Left ventricle myocardium inferior (tissue), 1 donor: ENCODE data around the gene KCTD16. TPM values are rescaled to one million over a fixed set of nuclear protein-coding genes. Genes with fewer than 3 reads are reported as not detected.

Experiments
- DNase-seq: peaks from one replicate; pipeline ENCODE4 v3.0.0-alpha.2; 2020
- H3K27ac ChIP-seq: fragments of 200-600 bp; replicated peaks from 2 replicates; pipeline ENCODE4 v1.8.0; 2021
- H3K27me3 ChIP-seq: fragments of 200-600 bp; 2 replicates; pipeline ENCODE4 v1.8.0; 2021; ENCODE audit warnings: low read depth
- H3K36me3 ChIP-seq: fragments of 200-600 bp; 2 replicates; pipeline ENCODE4 v1.8.0; 2021
- H3K4me1 ChIP-seq: fragments of 200-600 bp; 2 replicates; pipeline ENCODE4 v1.8.0; 2021
- H3K4me3 ChIP-seq: fragments of 200-600 bp; 2 replicates; pipeline ENCODE4 v1.8.0; 2021; ENCODE audit warnings: mild to moderate bottlenecking, moderate library complexity
- H3K9me3 ChIP-seq: fragments of 200-600 bp; replicated peaks from 2 replicates; pipeline ENCODE4 v1.8.0; 2021
- CTCF ChIP-seq: fragments of 200-600 bp; IDR thresholded peaks from 2 replicates; pipeline ENCODE4 v1.8.0; 2021; ENCODE audit warnings: antibody characterized with exemption, mild to moderate bottlenecking, borderline replicate concordance
- intact Hi-C: fragments of 100-400 bp; cut with micrococcal nuclease; formaldehyde crosslinking; loops from one replicate; pipeline ENCODE4 v1.11.0; 2022
- total RNA-seq: library from RNA; stranded (reverse); fragmentation: NEBNext Ultra II Directional; extraction: Animal tissue kit (Norgen Biotek cat#: 25700); gene quantifications from one replicate; pipeline ENCODE4 v1.2.1, GENCODE V29; 2021
- donor health status: DM: no; HTN: yes; CAD: no; lungs with severe emphysema.

Gene KCTD16
- total RNA-seq, 1 donor from 2014 or later: 0.08 TPM

DNA sequence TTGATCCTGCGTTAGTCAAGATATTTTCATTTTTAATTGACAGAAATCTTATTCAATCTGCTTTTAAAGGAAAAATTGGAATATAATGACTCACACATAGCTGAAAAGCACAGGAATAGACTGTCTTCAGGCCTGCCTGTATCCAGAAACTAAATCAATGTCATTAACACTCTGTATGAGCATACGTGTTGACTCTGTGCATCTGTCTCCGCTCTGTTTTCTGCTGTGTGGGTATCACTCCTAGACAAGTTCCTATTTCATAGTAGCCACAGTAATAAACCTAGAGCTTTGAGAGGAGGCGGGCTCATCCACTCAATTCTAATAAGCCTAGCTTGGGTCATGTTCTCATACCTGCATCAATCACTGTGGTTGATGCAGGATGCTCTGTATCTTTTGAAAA lies 267.6 kb downstream of the KCTD16 start:
- intact Hi-C loops: no loop called here
- Histone ChIP-seq H3K4me1 (no peaks in the 10 kb centered on the region), H3K36me3 (no peaks in the 10 kb centered on the region), H3K27ac (no peak overlapping the region), H3K9me3 (peaks cover 33% of the 10 kb centered on the region), H3K27me3 (no peaks in the 10 kb centered on the region), H3K4me3 (no peak overlapping the region)
- DNase-seq: no peak
- TF ChIP-seq CTCF: no peak

DNA sequence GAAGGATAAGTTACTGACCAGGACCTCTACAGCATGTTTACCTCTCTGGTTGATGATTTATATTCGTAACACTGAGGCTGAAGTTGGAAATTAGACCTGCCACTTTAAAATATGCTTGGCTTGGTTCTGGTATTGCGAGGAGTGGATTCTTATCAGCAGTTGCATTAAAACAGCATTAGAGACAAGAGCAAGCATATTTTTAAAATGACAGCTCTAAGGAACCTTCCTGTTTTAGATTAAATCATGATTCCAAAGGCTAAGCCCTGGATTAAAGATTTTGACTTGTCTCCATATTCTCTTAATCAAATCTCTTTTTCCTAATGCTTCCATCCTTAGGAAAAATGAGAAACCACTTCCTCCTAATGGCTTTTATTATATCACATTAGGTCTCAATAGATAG lies 277.8 kb downstream of the KCTD16 start:
- intact Hi-C loops: no loop called here
- TF ChIP-seq CTCF: no peak
- Histone ChIP-seq H3K36me3 (no peaks in the 10 kb centered on the region), H3K27me3 (no peaks in the 10 kb centered on the region), H3K27ac (no peak overlapping the region), H3K4me1 (no peaks in the 10 kb centered on the region), H3K4me3 (no peak overlapping the region), H3K9me3 (peaks cover 3% of the 10 kb centered on the region)
- no peak for DNase-seq

- no peaks in the 10 kb centered on the region for H3K36me3 ChIP-seq
- no peak for TF ChIP-seq CTCF
- intact Hi-C loops: no loop called here
These were observed 280.7 kb downstream of the KCTD16 start for GRCh38 chr5:144451187-144451973.

GRCh38 chr5:144453753-144454152 lies 283.1 kb downstream of the KCTD16 start:
- intact Hi-C loops: no loop called here
- no peaks in the 10 kb centered on the region for H3K4me1 ChIP-seq
- no peak overlapping the region for H3K4me3 ChIP-seq
- DNase-seq: no peak
- H3K27me3 ChIP-seq: no peaks in the 10 kb centered on the region
- H3K27ac ChIP-seq: no peak overlapping the region
- H3K36me3 ChIP-seq: no peaks in the 10 kb centered on the region
- H3K9me3 ChIP-seq: peaks cover 3% of the 10 kb centered on the region
- no peak for TF ChIP-seq CTCF

More at GRCh38 chr5:144451187-144451973, 280.7 kb downstream of the KCTD16 start:
- peaks cover 3% of the 10 kb centered on the region for H3K9me3 ChIP-seq
- no peaks in the 10 kb centered on the region for H3K27me3 ChIP-seq
- H3K27ac ChIP-seq: no peak overlapping the region
- H3K4me3 ChIP-seq: no peak overlapping the region
- DNase-seq: no peak
- no peaks in the 10 kb centered on the region for H3K4me1 ChIP-seq

- Histone ChIP-seq H3K36me3 (no peaks in the 10 kb centered on the region), H3K27ac (no peak overlapping the region), H3K4me3 (no peak overlapping the region), H3K27me3 (no peaks in the 10 kb centered on the region), H3K4me1 (no peaks in the 10 kb centered on the region), H3K9me3 (no peaks in the 10 kb centered on the region)
- intact Hi-C loops: no loop called here
- no peak for TF ChIP-seq CTCF
- no peak for DNase-seq
These were observed 286.5 kb downstream of the KCTD16 start for GRCh38 chr5:144457160-144457559.
